ENCODE data around the gene FLNC.

The FLNC gene

GRCh38 chr7:128865303-128865702, 35.1 kb downstream of the FLNC start:
- DNase-seq, result no peak
- TF ChIP-seq POLR2A (IDR thresholded peaks at IDR 0.05; ENCODE audit: low read length), result no peak
- TF ChIP-seq GATA1 (IDR thresholded peaks at IDR 0.05; ENCODE audit: low read depth, low read length), result no peak

DNA sequence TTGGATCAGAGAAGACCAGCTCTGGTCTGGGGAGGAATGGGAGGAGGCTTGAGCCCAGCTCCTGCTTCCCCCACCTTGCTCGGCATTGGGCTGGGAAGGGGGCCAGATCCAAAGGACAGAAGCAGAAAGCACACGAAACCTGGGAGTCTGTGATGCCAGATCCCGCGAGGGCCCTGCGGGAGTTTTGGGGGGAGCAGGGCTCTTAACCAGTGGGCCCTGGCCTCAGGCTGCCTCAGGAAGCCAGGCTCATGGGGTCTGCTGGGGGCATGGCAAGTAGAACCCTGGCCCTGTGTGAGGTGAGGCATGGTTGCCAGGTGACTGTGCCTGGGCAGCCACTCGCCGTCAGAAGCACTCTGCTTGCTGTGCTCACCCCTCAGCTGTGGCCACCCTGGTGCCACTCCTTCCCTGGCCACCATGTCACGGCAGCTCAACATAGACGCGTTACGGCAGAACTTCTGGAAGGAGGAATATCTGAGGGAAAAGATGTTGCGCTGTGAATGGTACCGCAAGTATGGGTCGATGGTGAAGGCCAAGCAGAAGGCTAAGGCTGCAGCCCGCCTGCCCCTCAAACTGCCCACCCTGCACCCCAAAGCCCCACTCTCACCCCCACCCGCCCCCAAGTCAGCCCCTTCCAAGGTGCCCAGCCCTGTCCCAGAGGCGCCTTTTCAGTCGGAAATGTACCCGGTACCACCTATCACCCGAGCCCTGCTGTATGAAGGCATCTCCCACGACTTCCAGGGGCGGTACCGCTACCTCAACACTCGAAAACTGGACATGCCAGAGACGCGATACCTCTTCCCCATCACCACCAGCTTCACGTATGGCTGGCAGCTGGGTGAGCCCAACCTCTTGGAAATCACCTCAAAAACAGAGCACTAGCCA, 36.0 kb downstream of the FLNC start:
- TF ChIP-seq POLR2A (IDR thresholded peaks at IDR 0.05; ENCODE audit: low read length), result no peak
- no peak for TF ChIP-seq GATA1 (IDR thresholded peaks at IDR 0.05; ENCODE audit: low read depth, low read length)
- DNase-seq, result no peak

DNA sequence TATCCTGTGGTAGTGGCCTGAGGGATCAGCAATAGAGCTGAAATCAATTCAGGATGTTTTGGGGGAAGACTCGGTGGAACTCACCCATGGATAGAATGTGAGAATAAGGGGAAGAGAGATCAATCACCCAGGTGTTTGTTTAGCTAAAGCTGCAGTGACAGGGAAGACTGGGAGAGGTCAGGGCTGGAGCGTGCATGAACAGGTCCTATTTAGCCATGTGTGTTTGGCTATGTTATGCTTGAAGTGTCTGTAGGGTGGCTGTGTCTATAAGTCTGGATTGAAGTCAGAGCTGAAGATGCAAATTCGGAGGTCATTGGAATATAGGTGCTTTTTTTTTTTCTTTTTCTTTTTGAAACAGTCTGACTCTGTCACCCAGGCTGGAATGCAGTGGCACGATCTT, 37.0 kb downstream of the FLNC start:
- TF ChIP-seq POLR2A (IDR thresholded peaks at IDR 0.05; ENCODE audit: low read length) (peak; percentile 25), GATA1 (IDR thresholded peaks at IDR 0.05; ENCODE audit: low read depth, low read length) (no peak)
- no peak for DNase-seq

DNA sequence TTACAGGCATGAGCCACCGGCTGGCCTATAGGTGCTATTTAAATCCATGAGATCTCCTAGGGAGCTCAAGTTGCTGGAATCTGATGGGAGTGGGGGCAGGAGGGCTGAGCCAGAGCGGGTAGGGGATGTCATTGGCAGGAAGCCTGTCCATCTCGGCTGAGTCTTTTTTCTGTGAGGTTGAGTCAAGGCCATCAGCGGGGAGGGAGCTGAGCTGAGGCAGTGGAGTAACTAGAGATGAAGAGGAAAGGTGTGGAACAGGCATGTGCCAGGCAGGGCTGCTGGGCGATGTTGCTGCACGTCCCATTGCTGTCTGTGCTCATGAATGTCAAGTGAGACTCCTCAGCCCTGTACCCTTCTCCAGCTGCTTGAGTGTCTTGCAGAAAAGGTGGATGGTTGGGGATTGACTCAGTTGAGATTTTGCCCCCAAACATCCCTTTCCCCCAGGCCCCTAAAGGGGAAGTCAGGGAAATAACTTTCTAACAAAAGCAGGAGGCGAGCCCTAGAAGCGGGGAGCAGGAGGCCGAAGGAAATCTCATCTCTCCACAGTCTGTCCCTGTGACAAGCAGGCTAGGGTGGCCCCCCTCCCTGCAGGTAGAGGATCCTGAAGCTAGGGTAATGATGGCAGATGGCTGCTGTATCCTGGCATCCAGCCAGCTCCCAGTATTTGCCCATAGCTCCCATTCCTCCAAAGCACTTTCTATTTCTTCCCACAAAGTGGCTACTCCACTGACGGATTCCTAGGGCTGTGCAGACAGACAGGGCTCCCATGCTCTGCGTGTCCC, 37.8 kb downstream of the FLNC start:
- DNase-seq, result no peak
- TF ChIP-seq GATA1 (IDR thresholded peaks at IDR 0.05; ENCODE audit: low read depth, low read length) (no peak), POLR2A (IDR thresholded peaks at IDR 0.05; ENCODE audit: low read length) (no peak)

DNA sequence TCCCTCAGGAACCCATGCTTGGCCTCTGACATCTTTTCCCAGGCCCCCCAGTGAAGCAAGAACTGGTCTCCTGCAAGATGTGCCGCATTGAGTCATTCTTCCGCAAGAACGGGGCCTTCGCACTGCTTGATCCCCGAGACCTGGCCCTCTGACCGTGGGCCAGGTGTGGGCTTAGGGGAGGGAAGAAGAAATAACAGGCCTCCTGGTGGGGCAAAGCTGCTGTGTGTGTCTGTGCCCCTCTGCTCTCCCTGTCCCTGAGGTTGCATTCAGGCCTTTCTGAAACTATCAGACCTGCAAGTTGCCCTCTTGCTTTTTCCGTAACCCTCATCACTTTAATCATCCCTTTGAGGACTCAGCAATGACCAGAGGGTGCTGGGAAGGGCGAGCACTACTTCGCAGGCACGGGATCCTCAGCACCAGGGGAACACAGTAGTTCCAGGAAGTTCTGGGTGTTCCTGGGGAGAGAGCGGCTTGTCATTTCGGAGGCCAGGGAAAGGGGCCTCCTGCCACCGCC, 38.5 kb downstream of the FLNC start:
- TF ChIP-seq GATA1 (IDR thresholded peaks at IDR 0.05; ENCODE audit: low read depth, low read length) (no peak), POLR2A (IDR thresholded peaks at IDR 0.05; ENCODE audit: low read length) (no peak)

DNA sequence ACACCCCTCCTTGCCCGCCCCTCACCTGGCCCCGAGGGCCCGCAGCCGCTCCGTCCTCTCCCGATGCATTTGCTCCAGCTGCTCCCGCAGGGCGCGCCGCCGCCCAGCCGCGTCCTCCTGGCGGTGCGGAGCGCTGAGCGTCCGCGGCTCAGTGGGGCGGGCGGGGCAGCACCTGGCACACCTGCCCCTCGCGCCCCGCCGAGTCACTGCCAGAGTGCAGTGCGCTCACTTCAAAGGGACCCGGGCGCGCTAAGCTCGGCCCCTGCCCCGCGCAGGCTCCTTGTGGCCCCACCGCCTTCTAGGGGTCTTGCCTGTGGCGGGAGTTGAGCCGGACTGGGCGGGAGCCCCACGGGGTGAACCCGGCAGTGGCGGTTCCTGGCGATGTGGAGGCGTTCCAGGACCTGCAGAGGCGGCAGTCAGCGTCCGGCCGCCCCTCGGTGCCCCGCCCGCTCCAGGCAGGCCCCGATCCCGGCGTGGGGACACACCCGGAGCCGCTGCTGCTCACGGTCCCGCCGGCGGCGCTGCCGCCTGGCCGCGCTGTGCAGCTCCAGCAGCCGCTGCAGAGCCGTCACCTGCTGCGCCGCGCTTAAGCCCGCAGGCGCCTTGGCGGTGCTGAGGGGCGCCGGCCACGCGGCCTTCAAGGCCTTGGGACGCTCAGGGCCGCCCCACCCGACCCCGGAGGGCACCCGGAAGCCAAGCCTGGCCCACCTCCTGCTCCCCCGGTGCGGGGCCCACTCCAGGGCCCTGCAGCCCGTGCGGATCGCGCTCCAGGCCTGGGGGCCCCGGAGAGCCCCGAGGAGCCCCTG, 39.1 kb downstream of the FLNC start:
- DNase-seq, result peak; percentile 74 to 75
- TF ChIP-seq GATA1 (IDR thresholded peaks at IDR 0.05; ENCODE audit: low read depth, low read length) (no peak), POLR2A (IDR thresholded peaks at IDR 0.05; ENCODE audit: low read length) (no peak)

More for the DNA sequence above, 38.5 kb downstream of the FLNC start:
- DNase-seq, result no peak

GRCh38 chr7:128869944-128870285, 39.7 kb downstream of the FLNC start:
- TF ChIP-seq POLR2A (IDR thresholded peaks at IDR 0.05; ENCODE audit: low read length), result no peak
- no peak for DNase-seq

DNA sequence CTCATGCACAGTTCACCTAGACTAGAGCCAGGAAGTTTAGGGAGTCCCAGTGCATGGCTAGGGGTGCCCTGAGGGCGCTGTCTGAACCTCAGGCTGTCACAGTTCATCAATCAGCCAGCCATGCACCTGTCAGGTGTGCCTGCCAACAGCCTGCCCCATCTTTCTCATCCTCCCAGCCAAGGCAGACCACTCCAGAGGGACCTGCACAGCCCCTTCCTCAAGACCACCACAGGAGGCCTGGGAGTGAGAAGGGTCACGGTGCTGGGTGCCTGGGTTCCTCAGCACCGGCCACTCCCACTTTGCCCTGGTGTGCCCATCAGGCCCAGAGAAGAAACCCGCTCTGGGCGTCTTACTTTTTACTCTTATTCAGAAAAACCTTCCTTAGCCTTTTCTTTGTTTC, 40.8 kb downstream of the FLNC start:
- no peak for TF ChIP-seq GATA1 (IDR thresholded peaks at IDR 0.05; ENCODE audit: low read depth, low read length)
- no peak for TF ChIP-seq POLR2A (IDR thresholded peaks at IDR 0.05; ENCODE audit: low read length)
- no peak for DNase-seq

- TF ChIP-seq GATA1 (IDR thresholded peaks at IDR 0.05; ENCODE audit: low read depth, low read length) (no peak), POLR2A (IDR thresholded peaks at IDR 0.05; ENCODE audit: low read length) (no peak)
Observed at GRCh38 chr7:128872394-128872824, 42.2 kb downstream of the FLNC start.

GRCh38 chr7:128873234-128873633, 43.0 kb downstream of the FLNC start:
- no peak for DNase-seq
- no peak for TF ChIP-seq GATA1 (IDR thresholded peaks at IDR 0.05; ENCODE audit: low read depth, low read length)
- no peak for TF ChIP-seq POLR2A (IDR thresholded peaks at IDR 0.05; ENCODE audit: low read length)

More at GRCh38 chr7:128872394-128872824, 42.2 kb downstream of the FLNC start:
- no peak for DNase-seq

GRCh38 chr7:128874140-128875031, 44.2 kb downstream of the FLNC start:
- TF ChIP-seq GATA1 (IDR thresholded peaks at IDR 0.05; ENCODE audit: low read depth, low read length) (no peak), POLR2A (IDR thresholded peaks at IDR 0.05; ENCODE audit: low read length) (no peak)

GRCh38 chr7:128875523-128875948, 45.3 kb downstream of the FLNC start:
- TF ChIP-seq GATA1 (IDR thresholded peaks at IDR 0.05; ENCODE audit: low read depth, low read length), result no peak
- TF ChIP-seq POLR2A (IDR thresholded peaks at IDR 0.05; ENCODE audit: low read length), result no peak
- DNase-seq, result no peak

More at GRCh38 chr7:128874140-128875031, 44.2 kb downstream of the FLNC start:
- no peak for DNase-seq

DNA sequence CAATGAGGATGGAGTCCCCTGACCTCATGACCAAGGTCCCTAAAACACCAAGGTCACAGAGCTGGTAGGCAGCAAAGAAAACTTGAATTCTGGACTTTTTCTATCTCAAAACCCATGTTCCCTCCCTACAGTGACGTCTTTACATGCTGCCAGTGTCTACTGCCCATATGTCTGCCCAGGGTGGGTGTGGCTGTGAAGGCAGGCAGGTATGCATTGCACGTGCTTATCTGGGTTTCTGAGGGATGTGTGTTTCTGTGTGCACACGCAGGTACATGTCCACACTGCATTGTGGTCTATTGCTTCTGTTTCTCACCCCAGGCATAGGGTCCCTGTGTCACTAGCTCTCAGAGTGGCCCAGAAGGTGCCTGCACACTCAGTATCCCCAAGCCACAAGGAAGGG, 45.9 kb downstream of the FLNC start:
- no peak for TF ChIP-seq GATA1 (IDR thresholded peaks at IDR 0.05; ENCODE audit: low read depth, low read length)
- TF ChIP-seq POLR2A (IDR thresholded peaks at IDR 0.05; ENCODE audit: low read length), result no peak
- no peak for DNase-seq

All from erythroblast (primary cell).